Measurements from ENCODE around the gene DUSP10.

DUSP10 gene

DNA sequence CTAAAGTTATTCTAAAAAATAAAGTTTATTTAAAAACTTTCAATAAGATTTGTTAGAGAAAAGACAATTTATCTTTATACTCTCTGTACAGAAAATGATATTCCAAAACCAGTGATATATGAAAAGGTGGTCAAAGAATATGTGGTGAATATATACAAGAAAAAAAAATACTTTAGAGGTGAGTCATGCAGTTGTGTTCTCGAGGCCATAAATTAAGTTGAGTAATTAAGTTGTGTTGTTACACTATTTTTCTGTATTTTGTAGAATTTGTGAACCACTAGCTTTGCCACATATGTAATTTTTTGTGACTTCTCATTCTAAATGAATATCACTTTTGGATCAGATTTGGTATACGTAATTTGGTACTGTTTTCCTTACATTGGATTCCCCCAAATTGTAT is 23.6 kb upstream of the DUSP10 start:
- DNase-seq (ENCODE audit: low read depth in 2 of 3, low spot score in 2 of 3), result no peak

DNA sequence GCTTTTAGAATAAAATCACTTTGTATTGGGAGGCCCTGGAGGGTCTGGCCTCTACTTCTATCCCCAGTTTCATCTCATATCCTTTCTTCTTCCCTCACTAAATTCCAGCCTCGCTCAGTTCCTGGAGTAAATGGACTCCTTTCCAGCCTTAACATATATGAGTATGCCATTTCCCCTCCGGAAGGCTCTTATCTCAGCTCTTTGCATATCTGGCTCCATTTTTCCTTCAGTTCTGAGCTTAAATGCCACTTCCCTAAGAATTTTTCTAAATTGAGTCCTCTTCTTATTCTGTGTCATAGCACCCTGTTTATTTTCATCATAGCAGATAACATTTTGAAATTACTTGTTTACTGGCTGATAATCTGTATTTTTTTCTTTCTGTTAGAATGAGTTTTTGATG is 20.2 kb upstream of the DUSP10 start:
- no peak for DNase-seq (ENCODE audit: low read depth in 2 of 3, low spot score in 2 of 3)

DNA sequence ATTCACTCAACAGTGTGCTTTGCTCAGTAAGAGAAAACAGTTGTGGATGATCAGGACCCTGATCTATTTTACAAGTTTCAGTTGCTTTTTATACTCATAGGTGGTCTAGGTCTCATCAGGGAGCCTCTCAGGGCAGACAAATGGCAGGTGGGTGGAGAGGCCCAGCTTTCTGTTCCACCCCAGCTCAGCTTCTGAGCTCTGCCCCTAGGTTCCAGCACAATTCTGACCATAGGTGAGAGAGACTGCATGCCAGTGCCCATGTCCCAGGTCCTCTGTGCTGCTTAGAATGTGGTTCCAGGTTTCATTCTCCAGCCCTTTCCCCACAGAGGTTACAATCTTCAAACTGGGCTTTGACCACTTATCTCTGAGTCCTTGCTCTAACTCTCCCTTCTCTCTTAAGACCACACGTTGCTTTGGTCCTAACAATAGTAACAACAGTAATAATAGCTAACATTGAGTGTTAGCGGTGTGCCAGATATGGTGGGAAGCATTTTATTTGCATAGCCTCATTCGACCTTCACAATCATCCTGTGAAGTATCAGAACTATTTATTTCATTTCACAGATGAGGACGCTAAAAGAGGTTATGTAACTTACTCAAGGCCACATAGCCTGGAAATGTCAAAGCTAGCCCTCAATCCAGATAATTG is 19.6 kb upstream of the DUSP10 start:
- no peak for DNase-seq (ENCODE audit: low read depth in 2 of 3, low spot score in 2 of 3)

DNA sequence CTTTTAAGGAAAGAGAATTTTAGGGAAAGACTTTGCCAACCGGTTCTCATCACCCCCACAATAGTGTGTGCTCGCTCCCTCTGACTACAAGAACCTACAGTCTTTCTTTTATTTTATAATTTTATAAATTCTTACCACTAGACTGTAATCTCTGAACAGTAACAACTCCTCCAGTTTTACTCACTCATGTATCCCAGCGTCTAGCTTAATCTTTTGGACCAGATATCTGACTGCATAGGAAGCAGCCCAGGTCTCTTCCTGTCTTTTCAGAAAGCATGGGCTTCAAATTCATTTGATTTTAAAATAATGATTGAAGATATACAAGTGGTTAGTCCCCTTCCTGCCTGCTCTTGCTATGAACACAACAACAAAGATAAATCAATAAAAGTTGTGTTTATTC is 19.0 kb upstream of the DUSP10 start:
- no peak for DNase-seq (ENCODE audit: low read depth in 2 of 3, low spot score in 2 of 3)

DNA sequence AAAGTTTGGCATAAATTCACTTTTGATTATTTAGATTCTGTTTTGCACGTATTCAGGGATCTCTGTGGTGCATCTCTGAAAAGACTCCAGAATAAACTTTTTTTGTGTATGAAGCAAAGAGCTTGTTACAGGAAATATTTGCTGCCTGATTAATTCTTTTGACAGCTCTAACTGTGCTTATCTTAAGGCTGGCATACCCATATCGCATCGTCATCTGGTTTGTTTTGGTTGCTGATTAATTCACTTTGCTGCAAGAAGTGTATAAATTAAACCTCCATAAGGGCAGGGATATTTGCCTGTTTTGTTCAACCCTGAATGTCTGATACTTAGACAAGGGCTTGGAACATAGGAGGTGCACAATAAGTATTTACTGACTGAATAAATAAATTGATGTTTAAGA is 17.5 kb upstream of the DUSP10 start:
- no peak for DNase-seq (ENCODE audit: low read depth in 2 of 3, low spot score in 2 of 3)

DNA sequence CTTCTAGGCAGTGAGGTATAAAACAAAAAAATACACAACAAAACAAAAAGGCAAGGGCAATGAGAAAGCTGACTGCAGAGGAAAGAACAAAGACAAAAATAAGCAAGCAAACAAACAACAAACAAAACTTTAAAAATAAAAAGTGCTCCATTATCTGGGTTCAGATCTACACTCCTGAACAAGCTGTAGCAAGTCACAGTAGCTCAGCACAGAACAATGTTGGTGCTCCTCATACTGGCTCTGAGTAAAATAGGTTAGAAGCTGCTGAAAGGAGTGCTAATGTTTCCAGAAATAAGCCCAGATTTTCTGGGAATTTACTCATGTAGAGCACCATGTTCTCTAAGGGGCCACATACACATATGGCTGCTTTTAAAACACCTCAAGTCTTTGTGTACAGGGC is 16.6 kb upstream of the DUSP10 start:
- no peak for DNase-seq (ENCODE audit: low read depth in 2 of 3, low spot score in 2 of 3)

DNA sequence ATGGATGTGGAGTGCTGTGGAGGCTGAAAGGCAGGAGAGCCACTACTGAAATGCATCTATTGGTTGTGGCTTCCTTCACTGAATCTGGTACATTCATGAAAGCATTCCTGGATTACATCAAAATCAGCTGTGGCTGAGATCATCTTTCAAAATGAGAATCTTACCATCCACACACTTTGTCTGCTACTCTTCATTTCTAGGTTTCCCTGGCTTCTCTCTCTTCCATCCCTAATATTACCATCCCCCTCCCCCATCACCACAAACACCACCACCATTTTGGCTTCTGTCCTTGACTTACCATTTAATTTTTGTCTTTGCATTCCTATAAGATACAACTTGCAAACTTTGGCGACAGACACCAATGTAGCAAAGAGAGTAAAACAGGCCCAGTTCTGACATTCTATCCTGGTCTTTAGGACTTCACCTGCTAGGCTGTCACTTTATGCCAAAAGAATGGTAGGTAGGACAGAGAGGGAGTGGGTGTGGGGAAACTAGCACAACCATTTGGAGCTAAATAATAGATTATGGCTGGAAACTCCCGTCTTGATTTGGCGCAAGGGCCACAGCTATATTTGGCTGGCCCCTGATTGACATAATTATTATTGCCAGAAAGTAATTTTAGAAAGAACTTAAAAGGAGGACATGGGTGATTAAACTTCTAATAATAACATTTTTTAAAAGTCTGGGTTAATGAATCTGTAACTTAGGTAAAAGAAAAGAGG is 15.1 kb upstream of the DUSP10 start:
- DNase-seq (ENCODE audit: low read depth in 2 of 3, low spot score in 2 of 3), result no peak

DNA sequence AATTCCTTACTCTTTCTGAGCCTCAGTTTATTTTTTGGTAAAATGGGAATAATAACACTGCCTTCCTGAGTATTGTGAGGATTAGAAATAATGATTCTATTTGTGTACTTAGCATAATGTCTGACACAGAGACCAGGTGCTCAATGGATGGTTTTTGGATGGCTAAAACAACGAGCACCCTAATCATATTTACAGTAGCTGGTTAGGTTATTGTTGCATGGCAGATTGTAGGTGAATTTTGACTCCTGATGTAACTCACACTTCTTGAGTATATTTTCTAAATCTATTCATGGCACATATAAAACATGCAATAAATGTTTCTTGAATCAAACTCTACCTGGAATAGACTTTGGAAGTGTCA is 11.9 kb upstream of the DUSP10 start:
- no peak for DNase-seq (ENCODE audit: low read depth in 2 of 3, low spot score in 2 of 3)

DNA sequence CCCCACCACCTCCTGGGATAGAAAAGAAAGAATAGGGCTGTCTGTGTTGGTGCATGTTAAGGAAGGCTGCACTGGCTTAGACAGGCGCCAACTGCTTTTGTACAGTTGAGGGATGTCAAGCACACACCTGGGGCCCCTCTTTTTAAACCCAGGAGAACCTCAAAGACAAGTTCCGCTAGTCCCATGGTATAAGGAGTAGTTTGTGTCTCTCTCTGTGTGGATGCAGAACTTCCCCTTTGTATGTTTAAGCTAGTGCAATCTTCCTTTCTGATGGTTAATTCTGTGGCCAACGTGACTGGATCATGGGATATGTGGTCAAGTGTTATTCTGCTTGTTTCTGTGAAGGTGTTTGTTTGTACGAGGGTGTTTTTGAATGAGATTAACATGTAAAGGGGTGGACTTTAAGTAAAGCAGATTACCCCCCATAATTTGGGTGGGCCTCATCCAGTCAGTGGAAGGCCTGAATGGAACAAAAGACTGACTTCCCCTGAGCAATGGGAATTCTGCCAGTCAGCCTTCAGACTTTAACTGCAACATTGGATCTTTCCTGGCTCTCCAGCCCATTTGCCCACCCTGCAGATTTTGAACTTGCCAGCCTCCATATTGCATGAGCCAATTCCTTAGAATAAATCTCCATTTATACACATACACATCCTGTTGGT is 9.5 kb upstream of the DUSP10 start:
- DNase-seq (ENCODE audit: low read depth in 2 of 3, low spot score in 2 of 3), result no peak

DNA sequence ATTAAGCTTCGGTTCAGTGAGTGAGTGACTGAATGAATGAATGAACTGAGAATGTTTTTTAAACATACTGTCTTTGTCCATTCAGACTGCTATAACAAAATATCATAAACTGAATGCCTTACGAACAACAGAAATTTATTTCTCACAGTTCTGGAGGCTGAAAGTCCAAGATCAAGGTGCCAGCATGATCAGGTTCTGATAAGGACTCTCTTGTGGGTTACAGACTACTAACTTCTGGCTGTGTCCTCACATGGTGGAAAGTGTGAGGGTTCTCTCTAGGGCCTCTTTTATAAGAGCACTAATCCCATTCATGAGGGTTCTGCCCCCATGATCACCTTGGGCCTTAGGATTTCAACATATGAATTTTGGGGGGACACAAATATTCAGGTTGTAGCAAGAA is 7.1 kb upstream of the DUSP10 start:
- no peak for DNase-seq (ENCODE audit: low read depth in 2 of 3, low spot score in 2 of 3)

DNA sequence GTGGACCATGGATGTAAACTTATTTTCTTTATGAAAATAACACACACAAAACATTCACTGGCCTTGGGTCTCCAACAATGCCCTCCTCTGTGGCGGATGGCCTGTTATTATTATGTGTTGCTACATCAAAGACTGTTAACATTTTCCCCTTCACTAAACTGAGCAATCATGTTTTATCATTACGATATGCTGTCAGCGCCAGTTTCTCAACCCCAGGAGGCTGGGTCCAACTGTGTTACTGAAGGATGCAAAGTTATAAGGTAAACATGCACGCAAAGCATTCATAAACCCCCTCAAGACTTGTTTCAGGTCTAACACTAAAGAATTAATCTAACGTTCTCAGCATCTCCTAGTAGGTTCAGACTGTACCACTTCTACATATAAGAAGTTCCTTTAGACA is 6.0 kb upstream of the DUSP10 start:
- no peak for DNase-seq (ENCODE audit: low read depth in 2 of 3, low spot score in 2 of 3)

DNA sequence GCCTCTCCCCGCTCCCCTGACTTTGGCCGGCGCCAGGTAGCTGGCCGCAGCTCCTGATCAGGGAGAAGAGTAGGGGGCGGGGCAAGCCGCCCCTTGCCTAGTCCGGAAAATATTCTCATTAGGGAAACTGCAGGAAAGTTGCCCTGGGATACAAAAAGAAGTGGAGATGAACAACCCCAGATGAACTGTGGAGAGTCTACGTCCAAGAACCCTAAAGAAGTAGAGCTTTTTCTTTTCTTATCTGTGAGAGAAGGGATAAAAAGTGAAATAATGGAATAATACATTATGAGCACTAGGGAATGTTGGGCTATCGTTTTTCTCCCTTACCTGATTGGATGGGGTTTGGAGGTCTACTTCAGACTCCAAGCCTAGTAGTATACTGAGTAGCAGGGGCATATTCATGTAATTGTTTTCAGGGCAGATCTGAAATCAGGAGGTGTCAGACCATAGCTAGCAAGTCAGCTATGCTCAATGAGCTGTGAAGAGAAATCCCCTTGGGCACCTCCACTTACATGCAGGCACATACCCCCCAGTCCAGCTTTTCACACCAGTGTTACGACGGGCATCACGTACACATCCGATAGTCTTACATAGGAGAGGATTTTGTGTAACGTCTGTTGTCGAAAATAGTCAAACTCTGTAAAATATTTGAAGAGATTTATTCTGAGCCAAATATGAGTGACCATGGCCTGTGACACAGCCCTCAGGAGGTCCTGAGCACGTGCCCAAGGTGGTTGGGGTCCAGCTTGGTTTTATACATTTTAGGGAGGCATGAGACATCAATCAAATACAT is 1.7 kb upstream of the DUSP10 start:
- no peak for DNase-seq (ENCODE audit: low read depth in 2 of 3, low spot score in 2 of 3)

DNA sequence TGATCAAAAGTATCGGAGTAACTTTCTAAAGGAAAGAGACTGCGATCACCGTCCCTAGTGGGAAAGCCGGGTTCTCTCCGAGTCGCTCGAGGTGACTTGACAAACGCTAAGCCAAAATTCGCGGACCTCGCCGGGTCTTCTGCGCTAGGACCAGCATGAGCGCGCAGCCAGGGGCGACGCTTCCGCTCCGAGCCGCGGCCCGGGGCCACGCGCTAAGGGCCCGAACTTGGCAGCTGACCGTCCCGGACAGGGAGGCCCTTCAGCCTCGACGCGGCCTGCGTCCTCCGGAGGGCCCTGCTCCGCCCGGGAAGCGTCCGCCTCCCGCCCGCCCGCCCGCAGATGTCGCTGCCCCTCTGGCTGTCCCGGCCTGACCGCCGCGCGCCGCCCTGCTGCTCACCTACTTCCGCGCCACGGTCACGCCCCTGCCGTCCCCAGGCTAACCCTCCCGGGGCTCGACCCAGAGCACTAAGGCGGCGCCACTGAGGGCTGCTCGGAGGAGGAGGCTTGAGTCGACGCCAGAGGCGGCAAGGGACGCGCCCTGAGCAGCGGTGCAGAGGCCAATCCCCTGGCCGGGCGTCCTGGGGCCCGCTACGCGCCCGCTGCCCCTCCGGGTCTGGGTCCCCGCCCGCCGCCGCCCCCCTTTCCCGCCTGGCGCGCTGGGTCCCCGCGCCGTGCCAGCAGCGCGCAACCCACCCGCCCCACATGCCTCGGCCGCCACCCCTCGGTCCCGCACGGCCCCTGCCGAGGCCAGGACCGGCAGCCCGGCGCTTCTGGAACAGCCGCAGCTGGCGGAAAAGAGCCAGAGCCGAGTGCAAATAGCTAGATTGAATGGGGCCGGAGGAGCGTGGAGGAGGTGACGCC is 896 bp upstream of the DUSP10 start:
- peak; percentile 52 to 71 (median 55) for DNase-seq (ENCODE audit: low read depth in 2 of 3, low spot score in 2 of 3)

DNA sequence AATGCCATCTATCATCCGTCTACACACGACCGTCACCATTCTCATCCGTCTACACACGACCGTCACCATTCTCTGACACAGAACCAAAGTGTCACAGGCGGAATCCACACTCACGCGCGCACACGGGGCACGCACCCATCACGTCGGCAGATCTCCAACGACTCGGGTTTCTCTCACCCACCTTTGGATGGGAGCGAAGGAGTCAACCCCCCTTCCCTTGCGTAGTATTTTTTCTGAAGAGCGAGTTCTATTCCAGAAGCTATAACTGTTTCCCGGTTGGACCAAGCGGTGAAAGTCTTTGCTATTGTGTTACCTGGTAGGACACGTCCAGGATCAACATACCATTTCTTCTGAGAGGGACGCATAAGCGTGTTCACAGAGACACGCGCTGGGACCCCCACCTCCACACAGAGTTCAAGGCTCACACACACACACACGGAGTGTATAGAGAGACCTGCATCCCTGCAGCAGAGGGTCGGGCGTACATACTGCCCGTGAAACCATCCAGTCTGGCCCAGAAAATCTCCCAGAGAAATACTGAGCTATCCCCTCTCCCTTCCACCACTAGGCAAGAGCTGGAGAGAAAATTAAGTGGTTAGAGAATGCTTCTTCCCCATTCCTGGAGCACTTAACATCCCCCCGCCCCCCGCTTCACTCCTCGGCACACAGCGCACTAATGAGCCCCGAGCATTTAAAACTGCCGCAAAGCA is 741 bp downstream of the DUSP10 start:
- no peak for DNase-seq (ENCODE audit: low read depth in 2 of 3, low spot score in 2 of 3)

DNA sequence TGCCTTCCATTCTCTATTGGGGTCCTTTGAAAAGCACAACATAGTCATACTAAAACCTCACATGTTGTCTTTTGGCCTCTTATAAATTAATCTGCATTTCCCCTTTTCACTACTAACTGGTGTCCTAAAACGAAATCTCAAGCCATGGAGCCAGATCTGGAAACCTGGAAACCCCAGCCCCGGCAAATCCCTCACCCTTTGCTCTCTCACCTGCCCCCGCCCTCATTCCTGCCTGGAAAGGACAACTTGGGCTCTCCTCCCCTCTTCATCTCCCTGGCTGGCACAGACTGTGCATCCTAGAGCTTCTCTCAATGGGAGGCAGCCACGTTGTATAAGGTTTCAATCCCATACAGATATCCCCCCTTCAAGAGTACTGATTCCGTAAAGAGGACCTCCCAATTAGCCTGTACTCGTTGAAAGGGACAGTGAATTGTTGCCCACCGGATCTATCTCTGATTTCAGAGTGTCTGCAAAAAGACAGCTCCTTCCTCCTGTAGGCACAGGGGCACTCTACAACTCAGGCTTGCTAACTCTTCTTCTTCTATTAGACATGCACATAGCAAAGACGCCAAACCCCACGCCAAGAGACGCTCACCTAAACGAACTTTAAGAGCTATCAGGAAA is 1.4 kb downstream of the DUSP10 start:
- DNase-seq (ENCODE audit: low read depth in 2 of 3, low spot score in 2 of 3), result no peak

DNA sequence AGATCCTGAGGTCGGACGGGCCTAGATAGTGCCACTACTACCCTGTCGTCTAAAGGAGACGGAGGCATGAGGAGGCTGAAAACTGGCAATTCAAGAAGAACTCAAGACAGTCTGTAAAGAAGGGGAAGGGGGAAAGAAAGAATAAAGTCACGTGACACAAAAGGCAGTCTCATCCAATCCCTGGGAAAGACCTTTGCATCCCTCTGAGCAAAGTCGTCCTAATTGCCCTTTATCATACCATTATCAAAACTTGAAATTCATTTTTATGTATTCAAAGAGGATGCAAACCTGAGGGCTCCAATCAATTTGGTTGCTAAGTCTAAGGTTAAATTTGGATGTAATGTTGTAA is 2.2 kb downstream of the DUSP10 start:
- DNase-seq (ENCODE audit: low read depth in 2 of 3, low spot score in 2 of 3), result no peak

DNA sequence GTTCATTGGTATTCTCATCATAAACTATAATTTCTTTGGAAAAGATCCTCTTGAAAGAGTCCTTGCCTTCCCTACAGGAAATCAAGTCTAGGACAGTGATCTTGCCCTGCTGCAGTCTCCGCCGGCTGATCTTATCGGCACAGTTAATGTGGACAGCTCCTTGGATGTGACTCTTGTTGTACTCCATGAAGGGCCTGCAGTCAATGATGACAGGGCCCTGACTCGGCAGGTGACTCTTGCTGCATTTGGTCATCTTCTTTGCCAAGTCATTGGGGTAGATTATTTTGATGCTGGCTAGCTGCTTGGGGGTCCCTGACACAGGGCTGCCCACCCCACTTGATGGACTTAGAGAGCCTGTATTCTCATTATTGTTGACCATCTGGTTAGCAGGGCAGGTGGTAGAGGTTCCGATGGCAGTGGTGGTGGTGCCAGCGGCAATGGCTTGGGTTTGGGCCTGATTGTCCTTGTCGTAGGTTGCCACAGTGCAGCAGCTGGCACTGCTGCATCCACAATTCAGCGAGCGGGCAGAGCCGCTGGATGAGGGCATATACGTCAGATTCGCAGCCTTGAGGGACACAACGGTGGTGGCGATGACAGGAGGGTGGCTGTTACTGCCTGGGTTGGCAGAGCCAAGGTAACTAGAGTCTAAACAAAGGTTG is 2.7 kb downstream of the DUSP10 start:
- no peak for DNase-seq (ENCODE audit: low read depth in 2 of 3, low spot score in 2 of 3)

DNA sequence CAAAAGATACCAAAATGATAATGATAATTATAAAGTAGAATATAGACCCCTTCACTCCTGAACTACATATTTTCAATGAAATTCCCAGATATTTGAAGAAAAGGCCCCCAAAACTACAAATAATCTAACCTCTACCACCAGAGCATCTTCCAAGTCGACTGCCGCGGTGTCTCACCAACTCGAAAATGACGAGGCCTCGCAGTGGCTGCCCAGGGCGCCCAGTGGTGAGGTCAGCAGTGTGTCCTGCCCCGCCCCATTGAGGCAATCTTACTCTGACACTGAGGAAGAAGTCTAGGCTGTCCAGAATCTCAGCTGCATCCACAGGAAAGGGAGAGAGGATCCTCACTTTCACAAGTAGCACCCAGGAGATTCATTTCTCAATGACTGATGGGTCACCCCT is 5.2 kb downstream of the DUSP10 start:
- DNase-seq (ENCODE audit: low read depth in 2 of 3, low spot score in 2 of 3), result no peak

DNA sequence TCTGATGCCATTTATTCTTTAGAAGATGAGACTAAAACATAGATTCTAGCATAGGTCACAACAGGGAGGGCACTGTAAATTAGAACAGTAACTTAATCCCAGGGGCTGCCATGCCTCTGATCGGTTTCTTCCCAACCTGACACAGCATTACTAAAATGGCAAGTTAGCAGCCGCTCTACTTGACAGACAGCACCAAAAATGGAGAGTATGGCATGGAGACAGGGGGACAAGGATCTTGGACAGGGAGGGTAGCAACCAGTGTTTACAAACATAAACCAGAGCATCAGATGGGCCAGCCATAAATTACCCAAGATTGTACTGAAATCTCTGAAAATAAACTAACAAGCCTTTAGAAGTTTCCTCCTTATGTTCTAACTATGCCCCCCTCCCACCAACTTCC is 5.9 kb downstream of the DUSP10 start:
- DNase-seq (ENCODE audit: low read depth in 2 of 3, low spot score in 2 of 3), result no peak
